HG03575 (cell line): ENCODE measurements around the gene EXD2.
"Not testable (repeated sequence)": the region's sequence is repeated elsewhere in the genome, so short reads cannot be mapped to it uniquely, and the experiment has no call there.

Experiments
- ATAC-seq: cut with Tn5 transposase; IDR thresholded peaks from one replicate; pipeline ENCODE4 v1.9.1; 2021; ENCODE audit not compliant: unreplicated experiment, insufficient number of reproducible peaks, low FRiP score; ENCODE audit errors: extremely low read depth

The EXD2 gene

GRCh38 chr14:69268763-69269162, 77.5 kb downstream of the EXD2 start:
- ATAC-seq: no peak

DNA sequence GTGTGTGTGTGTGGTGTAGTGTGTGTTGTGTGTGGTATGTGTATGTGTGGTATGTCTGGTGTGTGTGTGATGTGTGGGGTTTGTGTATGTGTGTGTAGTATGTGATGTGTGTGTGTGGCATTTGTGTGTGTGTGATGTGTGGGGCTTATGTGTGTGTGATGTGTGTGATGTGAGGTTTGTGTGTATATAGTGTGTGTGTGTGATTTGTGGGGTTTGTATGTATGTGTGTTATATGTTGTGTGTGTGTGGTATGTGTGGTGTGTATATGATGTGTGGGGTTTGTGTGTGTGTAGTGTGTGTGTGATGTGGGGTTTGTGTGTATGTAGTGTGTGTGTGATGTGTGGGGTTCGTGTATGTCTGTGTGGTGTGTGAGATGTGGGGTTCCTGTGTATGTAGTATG, 78.1 kb downstream of the EXD2 start:
- ATAC-seq: no peak

DNA sequence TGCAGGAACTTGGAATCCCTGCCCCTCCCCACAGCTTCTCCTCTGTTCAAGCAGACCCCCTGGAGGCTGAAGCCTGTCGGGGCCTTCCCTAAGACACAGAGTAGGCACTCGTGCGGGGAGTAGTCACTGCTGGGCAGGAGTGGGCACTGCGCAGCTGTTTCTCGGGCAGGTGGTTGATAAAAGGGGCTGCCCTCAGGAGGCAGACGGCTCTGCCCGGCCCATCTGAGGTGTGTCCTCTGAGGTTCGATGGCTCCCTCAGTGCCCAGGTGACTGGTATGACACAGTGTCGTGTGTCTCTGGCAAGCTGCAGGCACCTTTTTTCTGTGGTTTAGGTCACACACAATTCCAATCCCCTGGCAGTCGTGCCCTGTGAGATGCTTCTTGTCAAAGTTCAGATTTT, 78.8 kb downstream of the EXD2 start:
- no peak for ATAC-seq

DNA sequence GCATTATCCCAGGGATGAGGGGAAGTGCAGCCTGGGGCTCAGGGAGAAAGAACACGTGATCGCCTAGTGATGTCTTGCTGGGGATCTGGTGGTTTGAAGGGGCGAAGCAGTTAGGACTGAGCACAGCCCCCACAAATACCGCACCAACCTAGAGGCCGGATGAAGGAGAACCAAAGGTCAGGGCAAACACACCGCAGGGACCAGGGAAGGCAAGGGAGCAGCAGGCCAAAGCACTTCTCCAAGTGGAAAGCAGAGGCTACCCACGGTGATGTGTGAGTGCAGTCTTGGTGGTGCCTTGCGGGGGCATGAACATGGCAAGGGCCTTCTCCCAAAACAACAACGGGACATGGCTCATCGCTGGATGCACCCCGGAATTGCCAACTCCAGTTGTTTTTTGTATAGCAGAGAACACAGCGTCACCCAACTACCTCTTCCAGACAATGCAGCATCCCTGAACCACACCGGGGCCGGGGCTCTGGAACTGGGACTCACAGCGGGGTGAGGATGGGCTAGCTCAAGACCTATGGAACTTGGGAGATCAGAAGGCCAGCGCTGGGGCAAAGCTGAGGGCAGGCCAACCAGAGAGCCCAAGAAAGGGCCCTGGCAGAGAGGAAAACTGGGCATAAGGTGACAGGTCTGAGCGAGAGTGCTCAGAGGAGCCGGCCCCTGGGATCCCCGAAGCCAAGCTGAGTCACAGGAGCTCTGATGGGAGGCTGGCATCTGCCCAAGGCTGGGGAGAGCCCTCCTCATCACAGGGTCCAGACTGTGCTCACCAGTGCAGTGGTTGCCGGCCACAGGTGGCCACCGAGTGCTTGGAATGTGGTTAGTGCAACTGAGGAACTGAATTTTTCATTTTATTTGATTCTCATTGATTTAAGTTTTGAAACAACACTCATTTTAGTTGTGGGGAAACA, 79.8 kb downstream of the EXD2 start:
- ATAC-seq: no peak

- ATAC-seq: no peak
Observed at GRCh38 chr14:69274321-69274720, 83.0 kb downstream of the EXD2 start.

GRCh38 chr14:69275331-69275730, 84.0 kb downstream of the EXD2 start:
- no peak for ATAC-seq

GRCh38 chr14:69277356-69277755, 86.1 kb downstream of the EXD2 start:
- ATAC-seq: not testable (repeated sequence)

GRCh38 chr14:69280746-69281291, 89.5 kb downstream of the EXD2 start:
- ATAC-seq: no peak

- no peak for ATAC-seq
Observed at GRCh38 chr14:69281450-69282169, 90.3 kb downstream of the EXD2 start.

GRCh38 chr14:69282448-69282847, 91.2 kb downstream of the EXD2 start:
- ATAC-seq: no peak

DNA sequence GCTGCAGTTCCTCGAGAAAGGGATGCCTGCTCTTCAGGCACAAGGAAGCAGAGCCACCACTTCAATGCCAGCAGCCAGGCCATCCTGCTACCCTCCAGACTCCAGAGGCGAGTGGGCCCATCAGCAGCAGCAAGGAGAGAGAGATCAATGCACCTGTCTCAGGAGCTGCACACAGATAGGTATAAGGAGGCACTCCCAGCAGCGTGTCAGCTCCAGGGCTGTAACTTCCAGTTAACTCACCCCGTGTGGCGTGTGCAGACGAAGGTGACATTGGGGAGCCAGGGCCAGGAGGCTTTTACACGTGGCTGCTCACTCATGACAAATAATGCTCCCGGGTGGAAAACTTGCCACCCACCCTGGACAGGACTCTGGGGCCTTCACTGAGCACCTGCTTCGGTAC, 92.9 kb downstream of the EXD2 start:
- ATAC-seq: no peak

- no peak for ATAC-seq
Observed at GRCh38 chr14:69285661-69286255, 94.5 kb downstream of the EXD2 start.

- no peak for ATAC-seq
Observed at GRCh38 chr14:69287098-69288010, 96.1 kb downstream of the EXD2 start.

DNA sequence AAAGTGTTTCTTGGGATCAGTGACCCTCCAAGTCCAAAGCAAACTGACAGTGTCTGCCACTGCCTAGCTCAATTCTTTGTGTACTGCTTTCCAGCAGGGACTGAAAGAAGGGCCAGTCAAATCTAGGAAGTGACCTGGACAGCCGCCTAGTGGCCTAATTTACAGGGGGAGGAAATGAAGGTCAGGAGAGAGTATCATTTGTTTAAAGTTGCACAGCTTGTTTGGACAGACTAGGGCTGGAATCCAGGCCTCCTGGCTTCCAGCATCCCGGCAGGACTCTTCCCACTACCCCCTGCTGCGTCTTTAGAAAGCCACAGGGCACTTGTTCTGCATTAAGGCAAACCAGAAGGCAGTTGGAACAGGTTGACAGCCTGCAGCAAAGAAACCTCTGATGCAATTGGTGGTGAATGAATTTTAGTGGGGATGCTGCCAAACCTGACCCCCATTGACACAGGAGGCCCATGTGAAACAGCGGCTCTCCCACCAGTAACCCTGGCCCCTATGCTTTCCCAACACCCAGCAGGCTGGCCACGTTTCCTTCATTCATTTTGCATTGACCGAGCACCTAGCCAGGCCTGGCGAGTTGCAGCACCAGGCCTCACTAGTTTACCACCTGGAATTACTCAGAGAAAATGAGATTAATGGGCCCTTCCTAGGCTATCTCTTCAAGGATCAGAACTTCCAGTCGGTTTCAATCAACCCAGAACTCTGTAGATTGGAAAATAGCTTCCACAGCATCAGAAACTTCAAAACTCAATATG, 96.9 kb downstream of the EXD2 start:
- ATAC-seq: no peak

DNA sequence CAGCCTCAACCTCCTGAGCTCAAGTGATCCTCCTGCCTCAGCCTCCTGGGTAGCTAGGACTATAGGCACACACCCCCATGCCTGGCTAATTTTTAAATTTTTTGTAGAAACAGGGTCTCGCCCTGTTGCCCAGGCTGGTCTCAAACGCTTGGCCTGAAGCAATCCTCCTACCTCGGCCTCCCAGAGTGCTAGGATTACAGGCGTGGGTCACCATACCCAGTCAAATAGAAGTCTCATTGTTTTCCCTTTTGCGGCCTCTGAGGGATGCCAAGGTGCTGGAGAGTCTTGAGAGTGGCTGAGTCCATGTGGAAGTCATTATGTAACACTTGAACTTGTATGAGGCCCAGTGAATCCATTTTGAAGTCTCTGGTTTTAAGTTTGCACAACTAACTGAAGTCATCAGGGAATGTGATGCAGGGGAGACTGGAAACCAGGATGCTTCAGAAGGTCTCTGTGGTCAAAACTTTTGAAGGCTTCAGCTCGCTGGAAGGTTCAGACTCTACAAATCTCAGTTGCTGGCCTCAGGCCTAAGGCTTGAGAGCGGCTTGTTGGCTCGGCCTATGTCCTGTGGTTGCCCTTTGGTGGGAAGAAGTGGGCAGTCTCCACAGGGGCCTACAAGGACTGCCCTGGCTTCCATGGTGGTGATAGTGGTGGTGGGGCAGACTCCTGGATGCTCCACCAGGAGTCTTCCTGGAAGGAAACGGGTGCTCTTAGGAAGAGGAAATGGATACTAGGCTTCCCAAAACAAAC, 97.8 kb downstream of the EXD2 start:
- no peak for ATAC-seq

- no peak for ATAC-seq
Observed at GRCh38 chr14:69289811-69290520, 98.7 kb downstream of the EXD2 start.

DNA sequence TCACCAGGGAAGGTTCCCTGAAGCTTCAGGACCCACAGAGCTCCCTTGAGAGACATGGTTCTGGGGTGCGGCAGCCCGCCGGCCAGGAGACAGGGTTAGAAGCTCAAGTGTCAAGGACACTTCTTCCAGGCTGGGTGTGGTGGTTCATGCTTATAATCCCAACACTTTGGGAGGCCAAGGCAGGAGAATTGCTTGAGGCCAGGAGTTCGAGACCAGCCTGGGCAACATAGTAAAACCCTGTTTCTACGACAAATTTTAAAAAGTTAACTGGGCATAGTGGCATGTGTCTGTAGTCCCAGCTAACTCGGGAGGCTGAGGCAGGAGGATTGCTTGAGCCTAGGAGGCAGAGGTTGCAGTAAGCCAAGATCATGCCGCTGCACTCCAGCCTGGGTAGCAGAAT, 99.6 kb downstream of the EXD2 start:
- not testable (repeated sequence) for ATAC-seq
